PC-3 (cell line): ENCODE measurements around the gene KCNH1.
"Not testable (repeated sequence)": the region's sequence is repeated elsewhere in the genome, so short reads cannot be mapped to it uniquely, and the experiment has no call there.

ENCODE experiments used
- CTCF ChIP-seq: fragments of 300-600 bp; sonication (generic); conservative IDR thresholded peaks from 2 replicates; pipeline ENCODE4 v1.5.1; 2017; ENCODE audit warnings: antibody characterized with exemption, low read depth, mild to moderate bottlenecking, low read length
- EZH2 ChIP-seq: fragments of 300-600 bp; sonication (generic); IDR thresholded peaks from one replicate; pipeline ENCODE4 v1.6.1; 2017; ENCODE audit warnings: antibody characterized with exemption, mild to moderate bottlenecking, low read length; ENCODE audit not compliant: unreplicated experiment
- EZH2phosphoT487 ChIP-seq: fragments of 300-600 bp; sonication (generic); IDR thresholded peaks from 2 replicates; pipeline ENCODE4 v1.6.1; 2018; ENCODE audit warnings: mild to moderate bottlenecking, antibody characterized with exemption, low read length, borderline replicate concordance

DNA sequence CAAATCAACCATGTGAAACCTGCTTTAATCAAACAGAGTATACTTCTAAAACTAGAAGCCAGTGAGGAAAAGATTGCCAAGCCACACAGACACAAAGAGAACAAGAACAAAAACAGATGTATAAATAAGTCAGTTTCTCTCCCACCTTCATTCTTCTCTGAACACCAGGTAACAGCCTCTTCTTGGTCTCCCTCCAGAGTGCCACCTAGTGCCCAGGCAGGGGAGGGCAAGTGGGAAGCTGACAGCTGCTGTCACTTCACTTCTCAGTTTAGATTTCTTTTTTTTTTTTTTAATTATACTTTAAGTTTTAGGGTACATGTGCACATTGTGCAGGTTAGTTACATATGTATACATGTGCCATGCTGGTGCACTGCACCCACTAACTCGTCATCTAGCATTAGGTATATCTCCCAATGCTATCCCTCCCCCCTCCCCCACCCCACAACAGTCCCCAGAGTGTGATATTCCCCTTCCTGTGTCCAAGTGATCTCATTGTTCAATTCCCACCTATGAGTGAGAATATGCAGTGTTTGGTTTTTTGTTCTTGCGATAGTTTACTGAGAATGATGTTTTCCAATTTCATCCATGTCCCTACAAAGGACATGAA is 183.9 kb downstream of the KCNH1 start:
- TF ChIP-seq CTCF = peak; percentile 68
- not testable (repeated sequence) for TF ChIP-seq EZH2phosphoT487, EZH2
